ENCODE measurements around the gene AGAP1. TPM values are rescaled to one million over a fixed set of nuclear protein-coding genes. Genes with fewer than 3 reads are reported as not detected.

AGAP1 gene
- total RNA-seq, 4 donors from 2014 or later, result 33.7 to 39.9 (median 35.6) TPM

GRCh38 chr2:235591921-235592320 lies 98.1 kb downstream of the AGAP1 start:
- TF ChIP-seq EP300 (IDR thresholded peaks at IDR 0.05) (no peak), CTCF (IDR thresholded peaks at IDR 0.05) (no peak), POLR2A (IDR thresholded peaks at IDR 0.05) (no peak)
- Histone ChIP-seq H3K36me3 (no peaks in the 10 kb centered on the region), H3K27me3 (no peaks in the 10 kb centered on the region), H3K27ac (peak overlapping the region in 3 of 4 donors; percentile 36 to 67 (median 64)), H3K9me3 (no peaks in the 10 kb centered on the region), H3K4me3 (no peak overlapping the region), H3K4me1 (peaks cover 0 to 43% (median 0%) of the 10 kb centered on the region in 4 donors)
- WGBS, 2 donors, result 54 to 72% methylated on average over 4 to 5 of the region's 5 CpGs
- no peak for DNase-seq (ENCODE audit: low spot score in 2 of 2)

- Histone ChIP-seq H3K4me1 (peaks cover 0 to 43% (median 0%) of the 10 kb centered on the region in 4 donors), H3K4me3 (no peak overlapping the region), H3K36me3 (no peaks in the 10 kb centered on the region), H3K27me3 (no peaks in the 10 kb centered on the region), H3K9me3 (no peaks in the 10 kb centered on the region), H3K27ac (peak overlapping the region in 2 of 4 donors; percentile 64 to 67)
- 75 to 78% methylated on average over 11 of the region's 11 CpGs for WGBS, 2 donors
- DNase-seq (ENCODE audit: low spot score in 2 of 2), result no peak
- TF ChIP-seq EP300 (IDR thresholded peaks at IDR 0.05) (no peak), POLR2A (IDR thresholded peaks at IDR 0.05) (no peak), CTCF (IDR thresholded peaks at IDR 0.05) (no peak)
Measured at GRCh38 chr2:235592430-235592829, 98.6 kb downstream of the AGAP1 start.

GRCh38 chr2:235592836-235593235 lies 99.0 kb downstream of the AGAP1 start:
- Histone ChIP-seq H3K36me3 (no peaks in the 10 kb centered on the region), H3K4me3 (no peak overlapping the region), H3K27me3 (no peaks in the 10 kb centered on the region), H3K4me1 (peaks cover 0 to 43% (median 0%) of the 10 kb centered on the region in 4 donors), H3K27ac (peak overlapping the region in 2 of 4 donors; percentile 64 to 67), H3K9me3 (no peaks in the 10 kb centered on the region)
- WGBS, 2 donors, result 94 to 96% methylated on average over 6 of the region's 6 CpGs
- DNase-seq (ENCODE audit: low spot score in 2 of 2), result no peak
- TF ChIP-seq POLR2A (IDR thresholded peaks at IDR 0.05) (no peak), CTCF (IDR thresholded peaks at IDR 0.05) (no peak), EP300 (IDR thresholded peaks at IDR 0.05) (no peak)

- Histone ChIP-seq H3K36me3 (no peaks in the 10 kb centered on the region), H3K27me3 (no peaks in the 10 kb centered on the region), H3K4me1 (peaks cover 0 to 42% (median 0%) of the 10 kb centered on the region in 4 donors), H3K27ac (peak overlapping the region in 1 of 4 donors; percentile 64), H3K9me3 (no peaks in the 10 kb centered on the region), H3K4me3 (no peak overlapping the region)
- DNase-seq (ENCODE audit: low spot score in 2 of 2), result no peak
- peak; percentile 48 to 68 (median 63) for TF ChIP-seq CTCF (IDR thresholded peaks at IDR 0.05)
- TF ChIP-seq POLR2A (IDR thresholded peaks at IDR 0.05), result no peak
- no peak for TF ChIP-seq EP300 (IDR thresholded peaks at IDR 0.05)
- 2 to 9% methylated on average over 3 of the region's 3 CpGs for WGBS, 2 donors
Measured at GRCh38 chr2:235594041-235594440, 100.2 kb downstream of the AGAP1 start.

- 75 to 79% methylated on average over 8 of the region's 8 CpGs for WGBS, 2 donors
- no peak overlapping the region for H3K4me3 ChIP-seq
- peaks cover 0 to 48% (median 0%) of the 10 kb centered on the region in 4 donors for H3K4me1 ChIP-seq
- no peaks in the 10 kb centered on the region for H3K9me3 ChIP-seq
- H3K27me3 ChIP-seq, result no peaks in the 10 kb centered on the region
- H3K36me3 ChIP-seq, result no peaks in the 10 kb centered on the region
- H3K27ac ChIP-seq, result peak overlapping the region in 3 of 4 donors; percentile 27 to 60 (median 37)
- no peak for TF ChIP-seq CTCF (IDR thresholded peaks at IDR 0.05)
- no peak for TF ChIP-seq EP300 (IDR thresholded peaks at IDR 0.05)
- no peak for TF ChIP-seq POLR2A (IDR thresholded peaks at IDR 0.05)
- DNase-seq (ENCODE audit: low spot score in 2 of 2), result no peak
Measured at GRCh38 chr2:235594964-235595363, 101.1 kb downstream of the AGAP1 start.
